ENCODE results near the gene PDCD4. TPM values are rescaled to one million over a fixed set of nuclear protein-coding genes. Genes with fewer than 3 reads are reported as not detected.

Gene PDCD4
- polyA plus RNA-seq, 1 of the 3 experiments (the other 2 are of a cell fraction), result 23.3 TPM

GRCh38 chr10:110858297-110858934 lies 13.3 kb upstream of the PDCD4 start:
- Histone ChIP-seq H3K4me1 (ENCODE audit: control insufficient read depth in 1 of 2, insufficient read depth in 2 of 2, low read depth in 1 of 2, low read length in 1 of 2) (peaks cover 0 to 36% of the 10 kb centered on the region in 2 experiments; a peak in 2 of 4 replicates), H3K36me3 (replicated peaks in 1 of 2; ENCODE audit: control insufficient read depth in 1 of 2, insufficient read depth in 2 of 2, low read length in 1 of 2) (no peaks in the 10 kb centered on the region), H3K4me2 (no peak overlapping the region), H4K20me1 (ENCODE audit: insufficient read depth) (no peaks in the 10 kb centered on the region), H3K27ac (ENCODE audit: low read depth in 2 of 2, low read length in 1 of 2) (peak overlapping the region in 1 of 2 experiments; percentile 71; a peak in 1 of 4 replicates), H3F3A (replicated peaks; ENCODE audit: insufficient read depth) (no peaks in the 10 kb centered on the region), H3K9me3 (no peaks in the 10 kb centered on the region), H3K79me2 (ENCODE audit: insufficient read depth) (no peaks in the 10 kb centered on the region), H3K27me3 (ENCODE audit: insufficient read depth) (no peaks in the 10 kb centered on the region), H3K9me2 (no peaks in the 10 kb centered on the region), H3K4me3 (ENCODE audit: low read depth in 2 of 2, low read length in 1 of 2) (no peak overlapping the region), H2AFZ (ENCODE audit: low read depth) (no peak overlapping the region), H3K9ac (no peak overlapping the region)
- WGBS (ENCODE audit: low lambda C conversion rate), result 90% methylated on average over 1 of the region's 1 CpG
- TF ChIP-seq NRF1 (IDR thresholded peaks at IDR 0.05; ENCODE audit: low read depth, low read length), result no peak
- no peak for TF ChIP-seq SMC3 (IDR thresholded peaks at IDR 0.05; ENCODE audit: low read depth, low read length)
- TF ChIP-seq USF2 (IDR thresholded peaks at IDR 0.05; ENCODE audit: borderline replicate concordance, low read depth, low read length), result no peak
- TF ChIP-seq, protein P1, sequence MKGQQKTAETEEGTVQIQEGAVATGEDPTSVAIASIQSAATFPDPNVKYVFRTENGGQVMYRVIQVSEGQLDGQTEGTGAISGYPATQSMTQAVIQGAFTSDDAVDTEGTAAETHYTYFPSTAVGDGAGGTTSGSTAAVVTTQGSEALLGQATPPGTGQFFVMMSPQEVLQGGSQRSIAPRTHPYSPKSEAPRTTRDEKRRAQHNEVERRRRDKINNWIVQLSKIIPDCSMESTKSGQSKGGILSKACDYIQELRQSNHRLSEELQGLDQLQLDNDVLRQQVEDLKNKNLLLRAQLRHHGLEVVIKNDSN (IDR thresholded peaks at IDR 0.05; ENCODE audit: borderline replicate concordance, low read depth), result no peak
- TF ChIP-seq GATA2 (CRISPR knock-in tag; IDR thresholded peaks at IDR 0.05), result no peak
- no peak for TF ChIP-seq EP300 (IDR thresholded peaks at IDR 0.05; ENCODE audit: borderline replicate concordance in 1 of 2, low read depth in 1 of 2, low read length in 1 of 2)
- no peak for TF ChIP-seq JUND (IDR thresholded peaks at IDR 0.05)
- no peak for TF ChIP-seq REST (IDR thresholded peaks at IDR 0.05; ENCODE audit: low read depth, low read length)
- TF ChIP-seq, protein P2, sequence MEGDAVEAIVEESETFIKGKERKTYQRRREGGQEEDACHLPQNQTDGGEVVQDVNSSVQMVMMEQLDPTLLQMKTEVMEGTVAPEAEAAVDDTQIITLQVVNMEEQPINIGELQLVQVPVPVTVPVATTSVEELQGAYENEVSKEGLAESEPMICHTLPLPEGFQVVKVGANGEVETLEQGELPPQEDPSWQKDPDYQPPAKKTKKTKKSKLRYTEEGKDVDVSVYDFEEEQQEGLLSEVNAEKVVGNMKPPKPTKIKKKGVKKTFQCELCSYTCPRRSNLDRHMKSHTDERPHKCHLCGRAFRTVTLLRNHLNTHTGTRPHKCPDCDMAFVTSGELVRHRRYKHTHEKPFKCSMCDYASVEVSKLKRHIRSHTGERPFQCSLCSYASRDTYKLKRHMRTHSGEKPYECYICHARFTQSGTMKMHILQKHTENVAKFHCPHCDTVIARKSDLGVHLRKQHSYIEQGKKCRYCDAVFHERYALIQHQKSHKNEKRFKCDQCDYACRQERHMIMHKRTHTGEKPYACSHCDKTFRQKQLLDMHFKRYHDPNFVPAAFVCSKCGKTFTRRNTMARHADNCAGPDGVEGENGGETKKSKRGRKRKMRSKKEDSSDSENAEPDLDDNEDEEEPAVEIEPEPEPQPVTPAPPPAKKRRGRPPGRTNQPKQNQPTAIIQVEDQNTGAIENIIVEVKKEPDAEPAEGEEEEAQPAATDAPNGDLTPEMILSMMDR (IDR thresholded peaks at IDR 0.05), result no peak
- TF ChIP-seq FOXJ3 (CRISPR knock-in tag; IDR thresholded peaks at IDR 0.05), result no peak
- no peak for DNase-seq
- ChIA-PET CTCF (interaction anchor here (0.8 to 1.4 kb wide), 8 partner anchors 10 to 250 kb away, joined by 3 to 5 read pairs (median 3); no protein-coding TSS in a partner anchor), POLR2A (interaction anchor here (1.1 to 3.1 kb wide), 4 partner anchors 12 to 23 kb away, joined by 3 to 12 read pairs (median 4); partner anchors contain the start of gene PDCD4)

Data from SK-N-SH (cell line).